ENCODE results near the gene NR4A1. TPM values are rescaled to one million over a fixed set of nuclear protein-coding genes. Genes with fewer than 3 reads are reported as not detected.

The NR4A1 gene
- 10 to 100 TPM; 17.5 to 92.8 (median 56.9) TPM for total RNA-seq
- 10 to 100 TPM; 35.5 to 74.0 (median 50.2) TPM for polyA plus RNA-seq
- long read RNA-seq, donor 1, partial matches to known transcripts: 5 of 11 reads
- long read RNA-seq, donor 1, other reads (novel, unspliced or antisense): 4 of 11 reads
- long read RNA-seq, donor 2, full-length matches to known transcripts: 18 of 214 reads
- long read RNA-seq, donor 2, partial matches to known transcripts: 80 of 214 reads
- long read RNA-seq, donor 2, other reads (novel, unspliced or antisense): 116 of 214 reads

- ATAC-seq: peak; percentile 86 to 89 (median 86)
- intact Hi-C loops (cut with DNase I): no loop called here
- H3K4me1 ChIP-seq: peaks cover 44% of the 10 kb centered on the region
These were observed at the start of gene NR4A1 for GRCh38 chr12:52050758-52051541. TSS of gene NR4A1 (plus strand) at chr12:52051442. CDS start at chr12:52054329, 2,887 bp downstream.

GRCh38 chr12:52003016-52003550 lies 48.2 kb upstream of the NR4A1 start:
- Histone ChIP-seq H3K27me3 (ENCODE audit: insufficient read depth in 3 of 3, low read length in 2 of 3) (peaks cover 0 to 24% (median 8%) of the 10 kb centered on the region in 3 donors), H3K36me3 (ENCODE audit: insufficient read depth in 1 of 2, low read depth in 1 of 2) (peaks cover 0 to under 1% of the 10 kb centered on the region in 2 donors), H3K9me3 (no peaks in the 10 kb centered on the region), H3K4me1 (no peaks in the 10 kb centered on the region), H3K27ac (no peak overlapping the region), H3K4me3 (no peak overlapping the region)
- 72 to 83% (median 78%) methylated on average over 8 of the region's 8 CpGs for WGBS, 3 donors
- intact Hi-C loops (cut with DNase I): loop anchor here (5.0 kb wide), 2 partner anchors 79 to 119 kb away; no protein-coding TSS in a partner anchor
- no peak for TF ChIP-seq CTCF (IDR thresholded peaks at IDR 0.05)
- DNase-seq: peak in 1 of 2 donors; percentile 28
- ATAC-seq: no peak

More at GRCh38 chr12:52050758-52051541, at the start of gene NR4A1:
- Histone ChIP-seq H3K4me3 (peak within 1 kb of the TSS; percentile 72), H3K36me3 (ENCODE audit: insufficient read depth in 1 of 2, low read depth in 1 of 2) (peaks cover 4 to 19% of the 10 kb centered on the region in 2 donors), H3K27ac (peak within 1 kb of the TSS; percentile 93), H3K27me3 (ENCODE audit: insufficient read depth in 3 of 3, low read length in 2 of 3) (no peaks in the 10 kb centered on the region), H3K9me3 (no peaks in the 10 kb centered on the region)
- 1 to 2% (median 1%) methylated on average over 55 to 77 of the region's 77 CpGs for WGBS, 3 donors
- TF ChIP-seq CTCF (IDR thresholded peaks at IDR 0.05): no peak
- DNase-seq: peak; percentile 99

GRCh38 chr12:52003591-52003990 lies 47.7 kb upstream of the NR4A1 start:
- no peak for TF ChIP-seq CTCF (IDR thresholded peaks at IDR 0.05)
- H3K4me1 ChIP-seq: peaks cover 2% of the 10 kb centered on the region
- H3K27ac ChIP-seq: no peak overlapping the region
- WGBS, 3 donors: 77 to 79% (median 77%) methylated on average over 6 of the region's 6 CpGs
- H3K4me3 ChIP-seq: no peak overlapping the region
- DNase-seq (no peak), ATAC-seq (no peak)
- intact Hi-C loops (cut with DNase I): loop anchor here (5.0 kb wide), 2 partner anchors 79 to 119 kb away; no protein-coding TSS in a partner anchor
- H3K36me3 ChIP-seq (ENCODE audit: insufficient read depth in 1 of 2, low read depth in 1 of 2): no peaks in the 10 kb centered on the region
- H3K27me3 ChIP-seq (ENCODE audit: insufficient read depth in 3 of 3, low read length in 2 of 3): peaks cover 0 to 24% (median 8%) of the 10 kb centered on the region in 3 donors
- H3K9me3 ChIP-seq: no peaks in the 10 kb centered on the region

GRCh38 chr12:52004042-52004648 lies 47.1 kb upstream of the NR4A1 start:
- TF ChIP-seq CTCF (IDR thresholded peaks at IDR 0.05): peak; percentile 74
- peak; percentile 47 to 68 for DNase-seq
- intact Hi-C loops (cut with DNase I): loop anchor here (5.0 kb wide), 2 partner anchors 78 to 118 kb away; no protein-coding TSS in a partner anchor
- no peaks in the 10 kb centered on the region for H3K9me3 ChIP-seq
- peak; percentile 34 to 79 (median 60) for ATAC-seq
- WGBS, 3 donors: 49 to 53% (median 49%) methylated on average over 5 of the region's 5 CpGs
- H3K4me3 ChIP-seq: no peak overlapping the region
- peaks cover 0 to 24% (median 8%) of the 10 kb centered on the region in 3 donors for H3K27me3 ChIP-seq (ENCODE audit: insufficient read depth in 3 of 3, low read length in 2 of 3)
- no peaks in the 10 kb centered on the region for H3K36me3 ChIP-seq (ENCODE audit: insufficient read depth in 1 of 2, low read depth in 1 of 2)
- H3K27ac ChIP-seq: no peak overlapping the region
- H3K4me1 ChIP-seq: peaks cover 4% of the 10 kb centered on the region

Data from psoas muscle (tissue), 8 donors.